CD4-positive, alpha-beta T cell (primary cell): ENCODE data around the gene C11orf91. TPM values are rescaled to one million over a fixed set of nuclear protein-coding genes. Genes with fewer than 3 reads are reported as not detected.

Experiments used
- ATAC-seq: fragments of 200-7000 bp; cut with Tn5 transposase; one replicate; pipeline ENCODE4 v1.10.0; 2022; ENCODE audit warnings: mild to moderate bottlenecking; ENCODE audit not compliant: poor library complexity
- CTCF ChIA-PET: fragments of 350-600 bp; sonication (Branson Sonifier 250); formaldehyde crosslinking; loops from one replicate; lab custom pipeline; 2021; ENCODE audit warnings: antibody characterized with exemption, inconsistent platforms; lab: Charles Lee
- POLR2A ChIA-PET: fragments of 350-600 bp; sonication (Branson Sonifier 250); formaldehyde crosslinking; loops from one replicate; lab custom pipeline; 2021; ENCODE audit warnings: antibody characterized with exemption, inconsistent platforms; lab: Charles Lee
- DNase-seq, 14 experiments: peaks; one replicate each; pipeline ENCODE4 v3.0.0-alpha.2; 2013 to 2020; ENCODE audit warnings: mixed read lengths in 2 of 14
- H3K27ac ChIP-seq, 2 donors: one replicate each; pipeline versions ENCODE4 v1.5.1 to v1.7.0; 2013; ENCODE audit warnings: low read length in 2 of 2, low read depth in 1 of 2, mild to moderate bottlenecking in 1 of 2
- H3K27me3 ChIP-seq, 2 experiments: 1 replicate in 1 of 2; 2 replicates in 1 of 2; pipeline versions ENCODE4 v1.6.1 to v1.7.0; 2013; ENCODE audit warnings: low read length in 2 of 2, control low read depth in 1 of 2, mild to moderate bottlenecking in 1 of 2, moderate library complexity in 1 of 2; ENCODE audit not compliant: insufficient read depth in 2 of 2, control insufficient read depth in 1 of 2
- H3K36me3 ChIP-seq: one replicate; pipeline ENCODE4 v1.6.1; 2013; ENCODE audit warnings: low read length, control low read depth; ENCODE audit not compliant: insufficient read depth
- H3K4me1 ChIP-seq: one replicate; pipeline ENCODE4 v1.6.1; 2013; ENCODE audit warnings: low read length, control low read depth; ENCODE audit not compliant: insufficient read depth
- H3K4me3 ChIP-seq: one replicate; pipeline ENCODE4 v1.5.1; 2013; ENCODE audit warnings: mild to moderate bottlenecking, low read length, moderate library complexity
- H3K9me3 ChIP-seq, 2 experiments: 1 replicate in 1 of 2; 2 replicates in 1 of 2; pipeline versions ENCODE4 v1.6.1 to v1.7.0; 2013; ENCODE audit warnings: low read length in 2 of 2, mild to moderate bottlenecking in 2 of 2, control low read depth in 1 of 2, moderate library complexity in 1 of 2; ENCODE audit not compliant: control insufficient read depth in 1 of 2, insufficient read depth in 1 of 2
- H3K27ac Mint-ChIP-seq: one replicate; pipeline ENCODE4 v1.8.0; 2020; ENCODE audit warnings: mixed read lengths
- H3K27me3 Mint-ChIP-seq: one replicate; pipeline ENCODE4 v1.8.0; 2021; ENCODE audit warnings: mixed read lengths
- H3K36me3 Mint-ChIP-seq: one replicate; pipeline ENCODE4 v1.8.0; 2021; ENCODE audit warnings: low read depth, mixed read lengths
- H3K4me1 Mint-ChIP-seq: one replicate; pipeline ENCODE4 v1.8.0; 2021; ENCODE audit warnings: low read depth, mixed read lengths
- H3K4me3 Mint-ChIP-seq: one replicate; pipeline ENCODE4 v1.8.0; 2020; ENCODE audit warnings: mild to moderate bottlenecking, mixed read lengths
- H3K9me3 Mint-ChIP-seq: one replicate; pipeline ENCODE4 v1.8.0; 2020; ENCODE audit warnings: mixed read lengths
- intact Hi-C, 2 experiments: fragments of 100-400 bp; cut with DNase I in 1 of 2; cut with micrococcal nuclease in 1 of 2; formaldehyde crosslinking; loops; one replicate each; pipeline versions ENCODE4 v1.15.1 to v1.9.0; 2023 to 2025; cut with DNase I, micrococcal nuclease
- total RNA-seq, 174 experiments: library from RNA in 2 of 174; stranded (reverse) in 2 of 174; gene quantifications; one replicate each; pipeline ENCODE4 v1.2.3 and lab custom pipeline; 2021 to 2026
- TF ChIP-seq, protein P1 (sequence below): fragments of 200-600 bp; IDR thresholded peaks from one replicate; pipeline ENCODE4 v1.8.0; 2022; ENCODE audit warnings: antibody characterized with exemption, mild to moderate bottlenecking

The C11orf91 gene
- total RNA-seq, 2 experiments from 2014 or later, result 0.45 TPM; not detected in 1

GRCh38 chr11:33703234-33703633, 2.6 kb upstream of the C11orf91 start:
- no peak for DNase-seq
- H3K4me1 Mint-ChIP-seq, result peaks cover 23% of the 10 kb centered on the region
- no peak overlapping the region for H3K4me3 ChIP-seq
- no peak overlapping the region for H3K4me3 Mint-ChIP-seq
- ATAC-seq, result no peak
- no peaks in the 10 kb centered on the region for H3K27me3 ChIP-seq
- intact Hi-C loops, result loop anchor here (5.0 to 10.0 kb wide), 5 partner anchors 34 to 1962 kb away; partner anchors contain the start of genes CAT (in 1 of the 2), CD59 (in 1 of the 2), CSTF3 (in 1 of the 2) and QSER1 (in 1 of the 2)
- TF ChIP-seq, protein P1, sequence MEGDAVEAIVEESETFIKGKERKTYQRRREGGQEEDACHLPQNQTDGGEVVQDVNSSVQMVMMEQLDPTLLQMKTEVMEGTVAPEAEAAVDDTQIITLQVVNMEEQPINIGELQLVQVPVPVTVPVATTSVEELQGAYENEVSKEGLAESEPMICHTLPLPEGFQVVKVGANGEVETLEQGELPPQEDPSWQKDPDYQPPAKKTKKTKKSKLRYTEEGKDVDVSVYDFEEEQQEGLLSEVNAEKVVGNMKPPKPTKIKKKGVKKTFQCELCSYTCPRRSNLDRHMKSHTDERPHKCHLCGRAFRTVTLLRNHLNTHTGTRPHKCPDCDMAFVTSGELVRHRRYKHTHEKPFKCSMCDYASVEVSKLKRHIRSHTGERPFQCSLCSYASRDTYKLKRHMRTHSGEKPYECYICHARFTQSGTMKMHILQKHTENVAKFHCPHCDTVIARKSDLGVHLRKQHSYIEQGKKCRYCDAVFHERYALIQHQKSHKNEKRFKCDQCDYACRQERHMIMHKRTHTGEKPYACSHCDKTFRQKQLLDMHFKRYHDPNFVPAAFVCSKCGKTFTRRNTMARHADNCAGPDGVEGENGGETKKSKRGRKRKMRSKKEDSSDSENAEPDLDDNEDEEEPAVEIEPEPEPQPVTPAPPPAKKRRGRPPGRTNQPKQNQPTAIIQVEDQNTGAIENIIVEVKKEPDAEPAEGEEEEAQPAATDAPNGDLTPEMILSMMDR, result no peak
- H3K36me3 Mint-ChIP-seq, result no peaks in the 10 kb centered on the region
- H3K27ac ChIP-seq, result no peak overlapping the region
- ChIA-PET CTCF (interaction anchor here (1.1 kb wide), 1 partner anchor 294 kb away, joined by 3 read pairs; no protein-coding TSS in a partner anchor), POLR2A (no interaction called here)
- no peaks in the 10 kb centered on the region for H3K27me3 Mint-ChIP-seq
- H3K36me3 ChIP-seq, result no peaks in the 10 kb centered on the region
- H3K27ac Mint-ChIP-seq, result no peak overlapping the region
- H3K4me1 ChIP-seq, result peaks cover 17% of the 10 kb centered on the region
- no peaks in the 10 kb centered on the region for H3K9me3 Mint-ChIP-seq
- H3K9me3 ChIP-seq, result no peaks in the 10 kb centered on the region

DNA sequence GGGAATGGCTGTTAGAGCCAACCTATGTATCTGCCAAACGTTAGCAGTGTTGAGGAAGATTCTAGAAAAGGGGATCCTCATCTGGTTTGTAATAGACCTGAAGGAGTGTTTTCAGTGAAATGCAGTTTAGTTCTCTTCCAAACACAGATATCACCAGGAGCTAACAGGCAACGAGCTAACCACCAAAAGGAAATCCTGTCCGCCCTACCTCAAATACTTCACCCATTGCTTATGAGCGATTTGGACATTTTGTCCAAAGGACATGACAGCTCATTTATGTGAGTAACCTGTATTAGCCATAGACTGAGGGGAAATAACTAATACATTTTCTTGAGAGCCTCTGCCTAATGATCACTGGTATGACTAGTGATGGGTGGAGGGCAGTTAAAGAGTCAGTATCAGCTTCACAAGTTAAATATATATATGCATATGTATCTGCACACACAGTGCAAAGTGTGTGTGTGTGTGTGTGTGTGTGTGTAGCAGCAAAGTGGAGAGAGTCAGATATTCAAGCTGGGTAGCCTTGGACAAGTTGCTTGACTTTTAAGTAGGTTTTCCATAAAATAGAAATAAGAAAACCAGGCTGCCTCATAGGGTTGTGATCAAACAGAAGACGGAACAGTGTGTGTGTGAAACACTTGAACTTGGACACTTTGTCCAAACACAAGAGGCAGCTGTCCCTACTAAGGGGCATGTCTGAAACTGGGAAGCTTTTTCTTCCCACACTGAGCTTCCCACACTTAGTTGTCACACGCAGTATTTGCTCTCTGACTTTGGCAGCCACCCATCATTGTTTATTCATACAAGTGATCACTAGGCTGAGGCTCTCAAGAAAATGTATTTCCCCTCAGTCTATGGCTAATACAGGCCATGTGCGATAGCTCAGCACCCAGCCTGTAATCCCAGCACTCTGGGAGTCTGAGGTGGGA, 940 bp upstream of the C11orf91 start:
- H3K27ac Mint-ChIP-seq, result peak overlapping the region; percentile 64

GRCh38 chr11:33700063-33700501, 544 bp downstream of the C11orf91 start:
- DNase-seq, result peak in 2 of 14 experiments; percentile 2 to 7

More for the DNA sequence above, 940 bp upstream of the C11orf91 start:
- no peaks in the 10 kb centered on the region for H3K9me3 Mint-ChIP-seq
- Histone ChIP-seq H3K27ac (no peak overlapping the region), H3K4me1 (peaks cover 14% of the 10 kb centered on the region), H3K27me3 (no peaks in the 10 kb centered on the region), H3K9me3 (no peaks in the 10 kb centered on the region), H3K4me3 (peak overlapping the region; percentile 68), H3K36me3 (no peaks in the 10 kb centered on the region)
- DNase-seq (peak in 1 of 14 experiments; percentile 34), ATAC-seq (no peak)
- ChIA-PET CTCF (interaction anchor here (0.7 to 1.5 kb wide), 5 partner anchors 9 to 41 kb away, joined by 3 to 5 read pairs (median 3); no protein-coding TSS in a partner anchor), POLR2A (interaction anchor here (0.6 to 1.3 kb wide), 3 partner anchors 44 to 219 kb away, joined by 3 to 4 read pairs (median 3); partner anchors contain the start of gene FBXO3)
- TF ChIP-seq, protein P1, result no peak
- peaks cover 27% of the 10 kb centered on the region for H3K4me1 Mint-ChIP-seq
- intact Hi-C loops, result loop anchor here (1.0 to 10.0 kb wide), 7 partner anchors 33 to 1963 kb away; partner anchors contain the start of genes FBXO3 (in 2 of the 2), CAT (in 1 of the 2), CD59 (in 1 of the 2) and CSTF3 (in 1 of the 2)
- peak overlapping the region; percentile 95 for H3K4me3 Mint-ChIP-seq
- H3K27me3 Mint-ChIP-seq, result peaks cover 5% of the 10 kb centered on the region
- H3K36me3 Mint-ChIP-seq, result no peaks in the 10 kb centered on the region

More at GRCh38 chr11:33700063-33700501, 544 bp downstream of the C11orf91 start:
- intact Hi-C loops, result loop anchor here (2.0 to 10.0 kb wide), 6 partner anchors 37 to 1965 kb away; partner anchors contain the start of genes FBXO3 (in 2 of the 2), CAT (in 1 of the 2), CD59 (in 1 of the 2) and CSTF3 (in 1 of the 2)
- ATAC-seq, result no peak
- Mint-ChIP-seq H3K27me3 (peaks cover 10% of the 10 kb centered on the region), H3K27ac (no peak overlapping the region), H3K9me3 (no peaks in the 10 kb centered on the region), H3K4me1 (peaks cover 33% of the 10 kb centered on the region), H3K36me3 (no peaks in the 10 kb centered on the region), H3K4me3 (peak overlapping the region; percentile 88)
- Histone ChIP-seq H3K9me3 (no peaks in the 10 kb centered on the region), H3K27me3 (peaks cover 0 to 2% of the 10 kb centered on the region in 2 experiments), H3K36me3 (no peaks in the 10 kb centered on the region), H3K27ac (no peak overlapping the region), H3K4me1 (peaks cover 14% of the 10 kb centered on the region), H3K4me3 (peak overlapping the region; percentile 68)
- TF ChIP-seq, protein P1, result no peak
- ChIA-PET CTCF (interaction anchor here (1.5 kb wide), 1 partner anchor 43 kb away, joined by 3 read pairs; no protein-coding TSS in a partner anchor), POLR2A (interaction anchor here (0.6 to 1.3 kb wide), 6 partner anchors 9 to 1962 kb away, joined by 3 to 4 read pairs (median 3); partner anchors contain the start of gene TRIM44)
